Vagina (tissue), 2 donors: ENCODE measurements around the gene CYP4F2. TPM values are rescaled to one million over a fixed set of nuclear protein-coding genes. Genes with fewer than 3 reads are reported as not detected.
A peak's percentile ranks its signal among the peaks of the same experiment; 100 is the strongest.
"Not testable (repeated sequence)": the region's sequence is repeated elsewhere in the genome, so short reads cannot be mapped to it uniquely, and the experiment has no call there.

Source experiments
- DNase-seq, 2 donors: peaks; one replicate each; pipeline ENCODE4 v3.0.0-alpha.2; 2017; ENCODE audit errors: extremely low spot score in 2 of 2
- H3K27ac ChIP-seq: fragments of 200-600 bp; sonication (generic); one replicate; pipeline ENCODE4 v1.5.1; 2019
- H3K27me3 ChIP-seq: fragments of 200-600 bp; sonication (generic); one replicate; pipeline ENCODE4 v1.5.1; 2019
- H3K36me3 ChIP-seq, 2 donors: fragments of 200-600 bp; sonication (generic); one replicate each; pipeline ENCODE4 v1.5.1; 2017 to 2019
- H3K4me1 ChIP-seq: fragments of 200-600 bp; sonication (generic); one replicate; pipeline ENCODE4 v1.5.1; 2019
- H3K4me3 ChIP-seq, 2 donors: fragments of 200-600 bp; sonication (generic); 1 replicate in 1 of 2; 2 replicates in 1 of 2; pipeline ENCODE4 v1.5.1; 2016 to 2019
- H3K9me3 ChIP-seq: fragments of 200-600 bp; sonication (generic); one replicate; pipeline ENCODE4 v1.5.1; 2019
- POLR2A ChIP-seq, 2 donors: fragments of 450-650 bp; IDR thresholded peaks; one replicate each; pipeline ENCODE4 v1.6.1; 2017; ENCODE audit warnings: antibody characterized with exemption in 2 of 2, mild to moderate bottlenecking in 2 of 2, moderate library complexity in 2 of 2
- POLR2AphosphoS5 ChIP-seq, 2 donors: sonication (generic); formaldehyde crosslinking; IDR thresholded peaks; one replicate each; pipeline ENCODE4 v1.9.0; 2017; ENCODE audit warnings: antibody characterized with exemption in 2 of 2, mild to moderate bottlenecking in 2 of 2, low read depth in 1 of 2; ENCODE audit not compliant: insufficient read depth in 1 of 2
- intact Hi-C: fragments of 100-400 bp; cut with DNase I; formaldehyde crosslinking; loops from one replicate; pipeline ENCODE4 v1.15.1; 2023
- total RNA-seq: library from RNA; depleted of rRNA; stranded (reverse); fragments of >200 nt; gene quantifications from one replicate; pipeline ENCODE4 v1.2.3, GENCODE V29; 2016
- TF ChIP-seq, protein P1 (sequence below), 3 experiments: fragments of 450-650 bp in 2 of 3; fragments of 200-600 bp in 1 of 3; sonication (generic) in 1 of 3; IDR thresholded peaks; one replicate each; pipeline ENCODE4 v1.5.1; 2017 to 2019; ENCODE audit warnings: antibody characterized with exemption in 3 of 3, mild to moderate bottlenecking in 2 of 3, moderate library complexity in 2 of 3

Gene CYP4F2
- total RNA-seq, 1 donor from 2014 or later, result 6.9 TPM

DNA sequence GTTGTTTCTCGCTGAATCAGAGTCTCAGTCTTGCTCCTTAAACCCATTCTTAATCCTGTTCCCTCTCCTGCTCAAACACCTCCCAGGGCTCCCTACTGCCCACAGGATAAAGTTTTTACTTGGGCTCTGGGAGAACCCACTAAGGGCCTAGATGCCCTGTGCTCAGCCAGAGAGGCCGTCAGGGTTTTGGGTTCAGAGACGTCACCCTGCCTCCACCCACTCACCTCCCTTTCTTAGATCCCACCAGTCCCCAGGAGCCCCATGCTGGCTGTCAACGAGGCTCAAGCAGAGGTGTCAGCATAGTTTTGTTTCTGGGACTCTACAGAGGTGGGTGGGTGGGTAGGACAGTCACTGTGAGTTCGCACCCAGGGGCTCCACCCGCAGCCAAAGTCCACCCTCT, 15.5 kb upstream of the CYP4F2 start:
- intact Hi-C loops, result no loop called here
- no peak overlapping the region for H3K27ac ChIP-seq
- no peak overlapping the region for H3K4me3 ChIP-seq
- no peak for TF ChIP-seq POLR2AphosphoS5 (IDR thresholded peaks at IDR 0.05; ENCODE audit: insufficient read depth in 1 of 2, low read depth in 1 of 2)
- TF ChIP-seq POLR2A (IDR thresholded peaks at IDR 0.05), result no peak
- TF ChIP-seq, protein P1, sequence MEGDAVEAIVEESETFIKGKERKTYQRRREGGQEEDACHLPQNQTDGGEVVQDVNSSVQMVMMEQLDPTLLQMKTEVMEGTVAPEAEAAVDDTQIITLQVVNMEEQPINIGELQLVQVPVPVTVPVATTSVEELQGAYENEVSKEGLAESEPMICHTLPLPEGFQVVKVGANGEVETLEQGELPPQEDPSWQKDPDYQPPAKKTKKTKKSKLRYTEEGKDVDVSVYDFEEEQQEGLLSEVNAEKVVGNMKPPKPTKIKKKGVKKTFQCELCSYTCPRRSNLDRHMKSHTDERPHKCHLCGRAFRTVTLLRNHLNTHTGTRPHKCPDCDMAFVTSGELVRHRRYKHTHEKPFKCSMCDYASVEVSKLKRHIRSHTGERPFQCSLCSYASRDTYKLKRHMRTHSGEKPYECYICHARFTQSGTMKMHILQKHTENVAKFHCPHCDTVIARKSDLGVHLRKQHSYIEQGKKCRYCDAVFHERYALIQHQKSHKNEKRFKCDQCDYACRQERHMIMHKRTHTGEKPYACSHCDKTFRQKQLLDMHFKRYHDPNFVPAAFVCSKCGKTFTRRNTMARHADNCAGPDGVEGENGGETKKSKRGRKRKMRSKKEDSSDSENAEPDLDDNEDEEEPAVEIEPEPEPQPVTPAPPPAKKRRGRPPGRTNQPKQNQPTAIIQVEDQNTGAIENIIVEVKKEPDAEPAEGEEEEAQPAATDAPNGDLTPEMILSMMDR (IDR thresholded peaks at IDR 0.05), result no peak
- H3K9me3 ChIP-seq, result no peaks in the 10 kb centered on the region
- peak in 1 of 2 donors; percentile 61 for DNase-seq
- H3K27me3 ChIP-seq, result no peaks in the 10 kb centered on the region
- no peaks in the 10 kb centered on the region for H3K36me3 ChIP-seq
- no peaks in the 10 kb centered on the region for H3K4me1 ChIP-seq

DNA sequence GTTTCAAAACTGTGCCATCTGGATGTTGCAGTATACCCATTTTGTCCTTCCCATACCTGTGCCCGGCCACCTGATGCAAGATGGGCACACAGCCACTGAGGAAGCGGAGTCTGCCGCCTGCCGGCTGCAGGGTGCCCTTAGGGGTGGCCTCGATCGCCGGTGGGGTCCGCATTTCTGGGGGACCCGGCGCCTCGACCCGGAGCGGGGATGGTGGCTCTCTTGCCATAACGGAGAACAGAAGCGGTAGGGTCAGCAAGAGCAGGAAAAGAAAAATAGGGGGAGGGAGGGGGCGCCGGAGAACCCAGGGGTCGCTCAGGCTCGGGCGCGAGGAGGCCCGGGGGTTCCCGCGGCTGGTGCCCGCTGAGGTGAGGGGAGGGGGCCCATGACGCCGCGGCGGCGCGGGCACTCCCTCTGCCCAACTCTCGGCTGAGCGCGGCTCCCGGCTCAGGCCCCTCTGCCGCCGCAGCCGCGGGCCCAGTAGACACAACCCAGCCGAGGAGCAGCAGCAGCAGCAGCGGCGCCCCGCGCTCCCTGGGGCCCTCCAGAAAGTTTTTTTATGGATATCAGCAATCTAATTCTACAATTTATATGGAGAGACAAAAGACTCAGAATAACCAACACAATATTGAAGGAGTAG, 13.8 kb upstream of the CYP4F2 start:
- no peak overlapping the region for H3K4me3 ChIP-seq
- DNase-seq, result peak in 1 of 2 donors; percentile 44
- TF ChIP-seq, protein P1 (IDR thresholded peaks at IDR 0.05), result no peak
- TF ChIP-seq POLR2AphosphoS5 (IDR thresholded peaks at IDR 0.05; ENCODE audit: insufficient read depth in 1 of 2, low read depth in 1 of 2), result no peak
- no peak for TF ChIP-seq POLR2A (IDR thresholded peaks at IDR 0.05)

DNA sequence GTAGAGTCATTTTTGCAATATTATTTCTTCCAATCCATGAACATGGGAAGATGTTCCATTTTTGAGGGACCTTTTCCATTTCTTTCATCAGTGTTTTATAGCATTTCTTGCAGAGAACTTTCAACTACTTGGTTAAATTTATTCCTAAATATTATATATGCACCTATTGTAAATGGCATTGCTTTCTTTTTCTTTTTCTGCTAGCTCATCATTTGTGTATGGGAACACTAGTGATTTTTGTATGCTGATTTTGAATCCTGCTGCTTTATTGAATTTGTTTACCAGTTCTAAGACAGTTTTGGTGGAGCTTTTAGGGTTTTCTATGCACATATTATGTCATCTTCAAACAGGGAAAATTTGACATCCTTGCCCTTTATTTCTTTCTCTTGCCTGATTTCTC, 7.2 kb upstream of the CYP4F2 start:
- H3K9me3 ChIP-seq, result no peaks in the 10 kb centered on the region
- intact Hi-C loops, result no loop called here
- H3K27me3 ChIP-seq, result no peaks in the 10 kb centered on the region
- H3K4me1 ChIP-seq, result no peaks in the 10 kb centered on the region
- no peaks in the 10 kb centered on the region for H3K36me3 ChIP-seq
- no peak overlapping the region for H3K27ac ChIP-seq
- no peak overlapping the region for H3K4me3 ChIP-seq
- no peak for DNase-seq
- no peak for TF ChIP-seq POLR2A (IDR thresholded peaks at IDR 0.05)
- no peak for TF ChIP-seq POLR2AphosphoS5 (IDR thresholded peaks at IDR 0.05; ENCODE audit: insufficient read depth in 1 of 2, low read depth in 1 of 2)
- TF ChIP-seq, protein P1 (IDR thresholded peaks at IDR 0.05), result no peak

More for the DNA sequence above, 13.8 kb upstream of the CYP4F2 start:
- no peak overlapping the region for H3K27ac ChIP-seq
- no peaks in the 10 kb centered on the region for H3K36me3 ChIP-seq
- intact Hi-C loops, result no loop called here
- no peaks in the 10 kb centered on the region for H3K4me1 ChIP-seq
- H3K9me3 ChIP-seq, result no peaks in the 10 kb centered on the region
- H3K27me3 ChIP-seq, result no peaks in the 10 kb centered on the region

DNA sequence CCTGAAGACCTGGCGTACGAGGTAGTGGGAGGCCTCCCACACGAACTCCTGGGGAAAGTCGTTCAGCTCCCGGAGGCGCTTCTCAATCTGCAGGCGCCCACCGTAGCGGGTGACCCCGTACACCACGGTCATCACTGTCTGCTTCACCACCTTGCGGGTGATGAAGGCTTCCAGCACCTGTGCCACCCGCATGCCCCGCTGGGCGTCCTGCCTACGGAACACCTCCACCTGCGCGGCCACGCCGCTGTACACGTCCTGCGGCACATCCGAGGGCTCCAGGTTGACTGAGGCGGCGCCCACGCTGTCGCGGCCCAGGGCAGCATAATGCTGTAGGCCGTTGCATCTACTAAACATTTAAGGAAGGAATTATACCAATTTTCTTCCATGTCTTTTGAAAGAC, 5.0 kb upstream of the CYP4F2 start:
- H3K36me3 ChIP-seq, H3K27me3 ChIP-seq, H3K27ac ChIP-seq, H3K4me1 ChIP-seq, intact Hi-C loops, H3K4me3 ChIP-seq, H3K9me3 ChIP-seq, DNase-seq: not testable (repeated sequence)

DNA sequence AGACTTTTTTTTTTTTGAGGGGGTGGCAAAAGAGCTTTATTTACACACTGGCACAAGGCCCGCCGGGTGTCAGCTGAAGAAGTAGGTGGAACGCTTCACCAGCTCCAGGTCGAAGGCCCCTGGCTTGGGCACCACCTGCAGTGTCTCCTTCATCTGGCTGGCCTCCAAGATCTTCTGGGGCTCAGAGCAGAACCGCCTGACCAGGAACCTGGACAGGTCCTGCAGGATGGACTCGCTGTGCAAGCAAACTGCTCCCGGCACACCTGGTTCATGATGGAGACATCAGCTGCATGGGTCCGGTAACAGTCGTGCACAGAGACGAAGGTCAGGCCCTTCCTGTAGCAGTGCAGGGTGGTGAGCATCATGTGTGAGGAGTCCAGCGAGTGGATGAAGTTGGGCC, 4.4 kb upstream of the CYP4F2 start:
- no peaks in the 10 kb centered on the region for H3K36me3 ChIP-seq
- intact Hi-C loops, result no loop called here
- DNase-seq, result no peak
- no peaks in the 10 kb centered on the region for H3K4me1 ChIP-seq
- no peaks in the 10 kb centered on the region for H3K9me3 ChIP-seq
- no peaks in the 10 kb centered on the region for H3K27me3 ChIP-seq
- no peak overlapping the region for H3K4me3 ChIP-seq
- TF ChIP-seq, protein P1 (IDR thresholded peaks at IDR 0.05), result no peak
- no peak for TF ChIP-seq POLR2A (IDR thresholded peaks at IDR 0.05)
- TF ChIP-seq POLR2AphosphoS5 (IDR thresholded peaks at IDR 0.05; ENCODE audit: insufficient read depth in 1 of 2, low read depth in 1 of 2), result no peak
- H3K27ac ChIP-seq, result no peak overlapping the region
